SHP77 treated with DMSO at 0.1 percent for 48 hours (cell line): ENCODE measurements around the gene NOP14.

Experiments used
- DNase-seq: peaks from one replicate; lab custom pipeline; 2025; lab: John Stamatoyannopoulos, UW

The NOP14 gene

GRCh38 chr4:2914256-2915126 lies 48.7 kb downstream of the NOP14 start:
- no peak for DNase-seq

- no peak for DNase-seq
Observed at GRCh38 chr4:2913168-2913567, 50.0 kb downstream of the NOP14 start.

GRCh38 chr4:2911868-2912267 lies 51.3 kb downstream of the NOP14 start:
- DNase-seq, result no peak

- no peak for DNase-seq
Observed at GRCh38 chr4:2910409-2910808, 52.8 kb downstream of the NOP14 start.

- no peak for DNase-seq
Observed at GRCh38 chr4:2909583-2909982, 53.6 kb downstream of the NOP14 start.

GRCh38 chr4:2908686-2909085 lies 54.5 kb downstream of the NOP14 start:
- DNase-seq, result no peak

GRCh38 chr4:2907706-2908293 lies 55.4 kb downstream of the NOP14 start:
- no peak for DNase-seq

GRCh38 chr4:2907226-2907625 lies 56.0 kb downstream of the NOP14 start:
- DNase-seq, result no peak

GRCh38 chr4:2906218-2906617 lies 57.0 kb downstream of the NOP14 start:
- no peak for DNase-seq

- no peak for DNase-seq
Observed at GRCh38 chr4:2905544-2905943, 57.7 kb downstream of the NOP14 start.

- no peak for DNase-seq
Observed at GRCh38 chr4:2902126-2902525, 61.1 kb downstream of the NOP14 start.

GRCh38 chr4:2901186-2901585 lies 62.0 kb downstream of the NOP14 start:
- DNase-seq, result no peak

GRCh38 chr4:2900741-2901140 lies 62.5 kb downstream of the NOP14 start:
- DNase-seq, result no peak

GRCh38 chr4:2898001-2898400 lies 65.2 kb downstream of the NOP14 start:
- no peak for DNase-seq

- DNase-seq, result no peak
Observed at GRCh38 chr4:2893772-2894171, 69.4 kb downstream of the NOP14 start.

- DNase-seq, result no peak
Observed at GRCh38 chr4:2891294-2891693, 71.9 kb downstream of the NOP14 start.

- no peak for DNase-seq
Observed at GRCh38 chr4:2888886-2889285, 74.3 kb downstream of the NOP14 start.
